Loucy (cell line): ENCODE data around the gene KCNK1.

ENCODE experiments used
- EZH2phosphoT487 ChIP-seq: fragments of 200-600 bp; IDR thresholded peaks from 2 replicates; pipeline ENCODE4 v1.6.1; 2018; ENCODE audit warnings: antibody characterized with exemption, mild to moderate bottlenecking, moderate library complexity, borderline replicate concordance
- TF ChIP-seq, protein P1 (sequence below): fragments of 200-600 bp; sonication (generic); conservative IDR thresholded peaks from 2 replicates; pipeline ENCODE4 v1.5.1; 2014; ENCODE audit warnings: mild to moderate bottlenecking, antibody characterized with exemption, low read length

DNA sequence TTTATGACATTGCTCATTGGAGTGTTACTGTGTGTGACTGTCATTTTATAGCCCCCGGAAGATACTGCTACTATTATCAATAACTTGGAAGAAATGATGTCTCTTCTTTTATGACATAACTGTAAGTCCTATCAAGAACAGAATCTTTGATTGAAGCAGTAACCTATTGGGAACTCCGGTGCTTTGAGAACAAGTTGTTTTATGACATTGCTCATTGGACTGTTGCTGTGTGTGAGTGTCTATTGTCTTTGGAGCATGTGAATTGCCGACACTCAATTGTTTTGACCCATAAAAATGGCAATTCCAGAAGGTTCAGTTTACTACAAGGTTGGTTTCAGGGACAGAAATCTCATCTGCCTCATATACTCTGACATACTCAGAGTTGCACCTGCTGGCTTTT lies 8.0 kb downstream of the KCNK1 start:
- TF ChIP-seq, protein P1, sequence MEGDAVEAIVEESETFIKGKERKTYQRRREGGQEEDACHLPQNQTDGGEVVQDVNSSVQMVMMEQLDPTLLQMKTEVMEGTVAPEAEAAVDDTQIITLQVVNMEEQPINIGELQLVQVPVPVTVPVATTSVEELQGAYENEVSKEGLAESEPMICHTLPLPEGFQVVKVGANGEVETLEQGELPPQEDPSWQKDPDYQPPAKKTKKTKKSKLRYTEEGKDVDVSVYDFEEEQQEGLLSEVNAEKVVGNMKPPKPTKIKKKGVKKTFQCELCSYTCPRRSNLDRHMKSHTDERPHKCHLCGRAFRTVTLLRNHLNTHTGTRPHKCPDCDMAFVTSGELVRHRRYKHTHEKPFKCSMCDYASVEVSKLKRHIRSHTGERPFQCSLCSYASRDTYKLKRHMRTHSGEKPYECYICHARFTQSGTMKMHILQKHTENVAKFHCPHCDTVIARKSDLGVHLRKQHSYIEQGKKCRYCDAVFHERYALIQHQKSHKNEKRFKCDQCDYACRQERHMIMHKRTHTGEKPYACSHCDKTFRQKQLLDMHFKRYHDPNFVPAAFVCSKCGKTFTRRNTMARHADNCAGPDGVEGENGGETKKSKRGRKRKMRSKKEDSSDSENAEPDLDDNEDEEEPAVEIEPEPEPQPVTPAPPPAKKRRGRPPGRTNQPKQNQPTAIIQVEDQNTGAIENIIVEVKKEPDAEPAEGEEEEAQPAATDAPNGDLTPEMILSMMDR = no peak
- TF ChIP-seq EZH2phosphoT487 = no peak
